HepG2 (cell line): ENCODE data around the gene TBL2. TPM values are rescaled to one million over a fixed set of nuclear protein-coding genes. Genes with fewer than 3 reads are reported as not detected.

Source experiments
- ATAC-seq: fragments of 200-7000 bp; cut with Tn5 transposase; 3 replicates; pipeline ENCODE4 v1.9.1; 2020; ENCODE audit warnings: mild to moderate bottlenecking, moderate library complexity
- BruUV-seq: library from RNA; stranded (reverse); fragments of 400-500 nt; replicated peaks from 2 replicates; lab custom pipeline; 2021; lab: Mats Ljungman, UMichigan
- CTCF ChIA-PET: fragments of 300-600 bp; formaldehyde crosslinking; extraction: SDS; loops from one replicate; lab custom pipeline; 2021; ENCODE audit warnings: low total read pairs, inconsistent platforms, low intra/inter-chr PET ratio; lab: Yijun Ruan, JAX
- POLR2A ChIA-PET: fragments of 350-600 bp; sonication (Branson Sonifier 250); formaldehyde crosslinking; loops from one replicate; lab custom pipeline; 2020; ENCODE audit warnings: antibody characterized with exemption, inconsistent platforms; lab: Yijun Ruan, JAX
- DNase-seq: peaks from one replicate; pipeline ENCODE4 v3.0.0-alpha.2; 2015; ENCODE audit warnings: low spot score
- FAIRE-seq: peaks from 3 replicates; lab custom pipeline; 2011; peaks lifted over from hg19 to GRCh38; lab: Jason Lieb, UNC
- H2AFZ ChIP-seq: one replicate; pipeline ENCODE4 v1.6.1; 2011; ENCODE audit warnings: low read length, inconsistent platforms
- H3K27ac ChIP-seq: fragments of 300-600 bp; 3 replicates; pipeline ENCODE4 v1.8.0; 2011; ENCODE audit warnings: mixed run types, mild to moderate bottlenecking, mixed read lengths, low read length, inconsistent platforms; ENCODE audit not compliant: insufficient read depth; ENCODE audit errors: extremely low read length
- H3K27me3 ChIP-seq, 2 experiments: fragments of 200-600 bp in 1 of 2; 2 replicates in 1 of 2; 3 replicates in 1 of 2; pipeline versions ENCODE4 v1.6.0 to v1.8.0; 2011; ENCODE audit warnings: low read length in 2 of 2, mild to moderate bottlenecking in 2 of 2, moderate library complexity in 2 of 2, inconsistent platforms in 1 of 2; ENCODE audit not compliant: insufficient read depth in 2 of 2, control insufficient read depth in 1 of 2
- H3K36me3 ChIP-seq, 2 experiments: fragments of 200-600 bp in 1 of 2; replicated peaks in 1 of 2; 2 replicates in 1 of 2; 3 replicates in 1 of 2; pipeline versions ENCODE4 v1.5.1 to v1.8.0; 2011; ENCODE audit warnings: low read length in 2 of 2, inconsistent platforms in 1 of 2; ENCODE audit not compliant: insufficient read depth in 2 of 2, control insufficient read depth in 1 of 2
- H3K4me1 ChIP-seq: 2 replicates; pipeline ENCODE4 v1.5.1; 2012; ENCODE audit warnings: low read length, inconsistent platforms; ENCODE audit not compliant: insufficient read depth
- H3K4me2 ChIP-seq: 2 replicates; pipeline ENCODE4 v1.6.0; 2011; ENCODE audit warnings: low read depth, low read length, inconsistent platforms
- H3K4me3 ChIP-seq, 3 experiments: fragments of 200-600 bp in 1 of 3; sonication (generic), shearing (Covaris generic) in 1 of 3; replicated peaks in 1 of 3; 2 replicates each; pipeline ENCODE4 v1.5.1; 2011 to 2016; ENCODE audit warnings: low read length in 3 of 3, inconsistent platforms in 2 of 3, low read depth in 2 of 3, mild to moderate bottlenecking in 2 of 3, control low read depth in 1 of 3, mixed read lengths in 1 of 3; ENCODE audit not compliant: insufficient read depth in 1 of 3
- H3K79me2 ChIP-seq: one replicate; pipeline ENCODE4 v1.6.1; 2011; ENCODE audit warnings: low read length, inconsistent platforms; ENCODE audit not compliant: insufficient read depth
- H3K9ac ChIP-seq: 2 replicates; pipeline ENCODE4 v1.6.0; 2011; ENCODE audit warnings: mild to moderate bottlenecking, low read depth, low read length, inconsistent platforms; ENCODE audit not compliant: insufficient read depth
- H3K9me3 ChIP-seq: 2 replicates; pipeline ENCODE4 v1.5.1; 2012; ENCODE audit warnings: mild to moderate bottlenecking, low read length
- H4K20me1 ChIP-seq: 2 replicates; pipeline ENCODE4 v1.6.0; 2011; ENCODE audit warnings: inconsistent platforms, mild to moderate bottlenecking, low read length, moderate library complexity; ENCODE audit not compliant: insufficient read depth
- AGO1 ChIP-seq: fragments of 200-400 bp; formaldehyde crosslinking; IDR thresholded peaks from 2 replicates; pipeline ENCODE4 v1.6.1; 2017; ENCODE audit warnings: mild to moderate bottlenecking, low read depth, low read length, moderate library complexity; ENCODE audit not compliant: poor library complexity, severe bottlenecking
- ARNT2 ChIP-seq: sonication (generic); formaldehyde crosslinking; IDR thresholded peaks from 2 replicates; pipeline ENCODE4 v1.8.0; 2022; ENCODE audit warnings: mild to moderate bottlenecking, low read depth, missing genetic modification reagents, moderate library complexity
- CC2D1A ChIP-seq: sonication (generic); formaldehyde crosslinking; IDR thresholded peaks from 2 replicates; pipeline ENCODE4 v1.8.1; 2023; ENCODE audit warnings: mild to moderate bottlenecking, missing genetic modification reagents
- CEBPG ChIP-seq: IDR thresholded peaks from 2 replicates; pipeline ENCODE4 v1.6.1; 2016
- FOSL2 ChIP-seq: sonication (generic); formaldehyde crosslinking; IDR thresholded peaks from 2 replicates; pipeline ENCODE4 v1.4.0; 2020; ENCODE audit warnings: missing genetic modification reagents
- GTF2F1 ChIP-seq: fragments of 150-350 bp; IDR thresholded peaks from 2 replicates; pipeline ENCODE4 v1.6.1; 2014; ENCODE audit warnings: low read length
- HNRNPL ChIP-seq: fragments of 200-400 bp; formaldehyde crosslinking; IDR thresholded peaks from 2 replicates; pipeline ENCODE4 v1.6.1; 2017; ENCODE audit warnings: mild to moderate bottlenecking, low read depth, low read length
- HOXA3 ChIP-seq: sonication (generic); formaldehyde crosslinking; IDR thresholded peaks from 2 replicates; pipeline ENCODE4 v1.5.0; 2020; ENCODE audit warnings: missing genetic modification reagents
- KDM2A ChIP-seq: sonication (generic); formaldehyde crosslinking; IDR thresholded peaks from 2 replicates; pipeline ENCODE4 v1.4.0; 2020; ENCODE audit warnings: low read depth, missing genetic modification reagents, borderline replicate concordance
- MEIS2 ChIP-seq: sonication (generic); formaldehyde crosslinking; IDR thresholded peaks from 2 replicates; pipeline ENCODE4 v1.9.0; 2021; ENCODE audit warnings: mild to moderate bottlenecking, missing genetic modification reagents
- SSRP1 ChIP-seq: IDR thresholded peaks from 2 replicates; pipeline ENCODE4 v1.6.1; 2016; ENCODE audit warnings: control low read depth
- ZMYM4 ChIP-seq: sonication (generic); formaldehyde crosslinking; IDR thresholded peaks from 2 replicates; pipeline ENCODE4 v1.8.1; 2023; ENCODE audit warnings: mild to moderate bottlenecking, missing genetic modification reagents
- ZNF326 ChIP-seq: sonication (generic); formaldehyde crosslinking; IDR thresholded peaks from 2 replicates; pipeline ENCODE4 v1.4.0; 2020; ENCODE audit warnings: missing genetic modification reagents, borderline replicate concordance
- ZSCAN30 ChIP-seq: sonication (generic); formaldehyde crosslinking; IDR thresholded peaks from 2 replicates; pipeline ENCODE4 v1.5.0; 2020; ENCODE audit warnings: mild to moderate bottlenecking, missing genetic modification reagents
- WGBS: methylation state at CpG from one replicate; pipeline ENCODE4 v1.1.6; 2017; ENCODE audit warnings: low lambda C conversion rate; 5-methylcytosine and 5-hydroxymethylcytosine counted together
- in situ Hi-C: cut with HindIII; loops from 2 replicates; pipeline ENCODE4 v1.10.0; 2017; ENCODE audit warnings: low pct_unique_long_range_greater_than_20kb; ENCODE audit not compliant: extremely low pct_ligation_motif_present
- intact Hi-C: fragments of 100-400 bp; cut with micrococcal nuclease; formaldehyde crosslinking; loops from one replicate; pipeline ENCODE4 v1.10.0; 2022; ENCODE audit not compliant: unreplicated experiment
- polyA plus RNA-seq, 8 experiments: library from polyadenylated mRNA; depleted of rRNA in 3 of 8; stranded (reverse) in 7 of 8; unstranded in 1 of 8; fragments of >200 nt; fragmentation: Illumina TruSeq in 4 of 8; extraction: Trizol in 4 of 8; gene quantifications; 2 replicates each; pipeline versions ENCODE4 v1.2.1 to v1.2.3, GENCODE V29; 2011 to 2016; ENCODE audit warnings: low read depth in 4 of 8, missing spikeins in 1 of 8, mixed read lengths in 1 of 8; ENCODE audit not compliant: insufficient read depth in 1 of 8
- total RNA-seq, 5 experiments: library from RNA; depleted of rRNA; stranded (reverse); fragments of >200 nt; fragmentation: Illumina TruSeq; extraction: Trizol; gene quantifications; 2 replicates each; pipeline ENCODE4 v1.2.3, GENCODE V29; 2016; ENCODE audit warnings: low read depth in 1 of 5
- TF ChIP-seq, protein P1 (sequence below): sonication (generic); formaldehyde crosslinking; IDR thresholded peaks from 2 replicates; pipeline ENCODE4 v1.4.0; 2020; ENCODE audit warnings: mild to moderate bottlenecking, missing genetic modification reagents

TBL2 gene
- total and polyA plus RNA-seq, 2 of the 13 experiments (the other 11 are each of a cell fraction or from before 2014, with no cell fraction given) = 43.4 to 47.2 TPM

DNA sequence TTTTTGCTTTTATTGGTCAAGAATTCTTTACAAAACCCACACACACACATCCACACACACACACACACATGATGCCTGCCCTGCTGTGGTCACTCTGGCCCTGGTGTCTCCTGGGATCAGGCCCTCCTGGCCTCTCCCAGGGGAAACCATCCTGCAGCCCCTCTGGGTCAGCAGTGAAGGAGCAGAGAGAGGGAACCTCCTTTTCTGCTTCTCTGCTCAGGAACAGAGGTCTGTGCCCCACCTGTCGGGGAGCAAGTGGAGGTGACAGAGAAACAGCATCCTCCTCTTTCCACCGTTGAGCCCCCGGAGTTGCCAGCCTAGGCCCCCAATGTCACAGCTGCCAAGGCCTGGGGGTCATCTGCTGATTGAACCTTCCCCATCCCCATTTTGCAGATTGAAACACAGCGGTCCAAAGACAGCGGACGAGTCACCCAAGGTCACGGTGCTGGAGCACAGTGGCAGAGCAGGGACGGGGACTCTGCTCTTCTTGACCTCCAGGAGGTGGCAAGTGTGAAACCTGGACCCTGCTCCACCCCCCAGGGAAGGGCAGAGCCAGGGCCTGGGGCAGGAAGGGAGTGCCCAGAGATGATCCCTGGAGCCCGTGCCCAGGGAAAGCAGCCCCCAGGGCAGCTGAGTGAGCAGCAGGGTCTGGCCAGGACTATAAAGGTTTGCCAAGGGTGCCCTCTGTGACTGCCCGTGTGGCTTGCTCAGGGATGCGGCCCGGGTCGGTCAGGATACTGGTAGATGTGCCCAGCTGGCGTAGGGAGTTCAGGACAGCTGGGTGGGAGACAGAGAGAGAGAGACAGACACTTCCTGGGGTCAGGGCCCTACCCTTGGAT is 15.0 kb upstream of the TBL2 start:
- ChIA-PET POLR2A (no interaction called here), CTCF (no interaction called here)
- Histone ChIP-seq H3K9me3 (no peaks in the 10 kb centered on the region), H3K9ac (no peak overlapping the region), H2AFZ (no peak overlapping the region), H3K4me1 (no peaks in the 10 kb centered on the region), H3K36me3 (peaks cover 11 to 29% of the 10 kb centered on the region in 2 experiments), H3K27me3 (no peaks in the 10 kb centered on the region), H3K4me2 (no peak overlapping the region), H3K27ac (no peak overlapping the region), H3K4me3 (no peak overlapping the region), H4K20me1 (peaks cover 22% of the 10 kb centered on the region), H3K79me2 (no peaks in the 10 kb centered on the region)
- 81% methylated on average over 4 of the region's 14 CpGs for WGBS
- FAIRE-seq = no peak
- intact Hi-C loops (no loop called here), in situ Hi-C loops (no loop called here)
- DNase-seq = no peak
- ATAC-seq = peak; percentile 2
- BruUV-seq = TSS peak; percentile 52
- TF ChIP-seq CEBPG (CRISPR knock-in tag) (no peak), HNRNPL (0 out of 2 replicates have a peak, but pooled peaks have one; percentile 46), ARNT2 (CRISPR knock-in tag) (no peak), CC2D1A (CRISPR knock-in tag) (no peak), MEIS2 (CRISPR knock-in tag) (no peak), HOXA3 (CRISPR knock-in tag) (no peak), ZSCAN30 (no peak), FOSL2 (peak; percentile 44; the same call in 1 of the 2 replicates), ZMYM4 (CRISPR knock-in tag) (0 out of 2 replicates have a peak, but pooled peaks have one; percentile 8), KDM2A (CRISPR knock-in tag) (peak; percentile 4; the same call in 1 of the 2 replicates), ZNF326 (CRISPR knock-in tag) (0 out of 2 replicates have a peak, but pooled peaks have one; percentile 13), SSRP1 (CRISPR knock-in tag) (peak; percentile 50; the same call in 1 of the 2 replicates), AGO1 (peak; percentile 7), GTF2F1 (no peak)
- TF ChIP-seq, protein P1, sequence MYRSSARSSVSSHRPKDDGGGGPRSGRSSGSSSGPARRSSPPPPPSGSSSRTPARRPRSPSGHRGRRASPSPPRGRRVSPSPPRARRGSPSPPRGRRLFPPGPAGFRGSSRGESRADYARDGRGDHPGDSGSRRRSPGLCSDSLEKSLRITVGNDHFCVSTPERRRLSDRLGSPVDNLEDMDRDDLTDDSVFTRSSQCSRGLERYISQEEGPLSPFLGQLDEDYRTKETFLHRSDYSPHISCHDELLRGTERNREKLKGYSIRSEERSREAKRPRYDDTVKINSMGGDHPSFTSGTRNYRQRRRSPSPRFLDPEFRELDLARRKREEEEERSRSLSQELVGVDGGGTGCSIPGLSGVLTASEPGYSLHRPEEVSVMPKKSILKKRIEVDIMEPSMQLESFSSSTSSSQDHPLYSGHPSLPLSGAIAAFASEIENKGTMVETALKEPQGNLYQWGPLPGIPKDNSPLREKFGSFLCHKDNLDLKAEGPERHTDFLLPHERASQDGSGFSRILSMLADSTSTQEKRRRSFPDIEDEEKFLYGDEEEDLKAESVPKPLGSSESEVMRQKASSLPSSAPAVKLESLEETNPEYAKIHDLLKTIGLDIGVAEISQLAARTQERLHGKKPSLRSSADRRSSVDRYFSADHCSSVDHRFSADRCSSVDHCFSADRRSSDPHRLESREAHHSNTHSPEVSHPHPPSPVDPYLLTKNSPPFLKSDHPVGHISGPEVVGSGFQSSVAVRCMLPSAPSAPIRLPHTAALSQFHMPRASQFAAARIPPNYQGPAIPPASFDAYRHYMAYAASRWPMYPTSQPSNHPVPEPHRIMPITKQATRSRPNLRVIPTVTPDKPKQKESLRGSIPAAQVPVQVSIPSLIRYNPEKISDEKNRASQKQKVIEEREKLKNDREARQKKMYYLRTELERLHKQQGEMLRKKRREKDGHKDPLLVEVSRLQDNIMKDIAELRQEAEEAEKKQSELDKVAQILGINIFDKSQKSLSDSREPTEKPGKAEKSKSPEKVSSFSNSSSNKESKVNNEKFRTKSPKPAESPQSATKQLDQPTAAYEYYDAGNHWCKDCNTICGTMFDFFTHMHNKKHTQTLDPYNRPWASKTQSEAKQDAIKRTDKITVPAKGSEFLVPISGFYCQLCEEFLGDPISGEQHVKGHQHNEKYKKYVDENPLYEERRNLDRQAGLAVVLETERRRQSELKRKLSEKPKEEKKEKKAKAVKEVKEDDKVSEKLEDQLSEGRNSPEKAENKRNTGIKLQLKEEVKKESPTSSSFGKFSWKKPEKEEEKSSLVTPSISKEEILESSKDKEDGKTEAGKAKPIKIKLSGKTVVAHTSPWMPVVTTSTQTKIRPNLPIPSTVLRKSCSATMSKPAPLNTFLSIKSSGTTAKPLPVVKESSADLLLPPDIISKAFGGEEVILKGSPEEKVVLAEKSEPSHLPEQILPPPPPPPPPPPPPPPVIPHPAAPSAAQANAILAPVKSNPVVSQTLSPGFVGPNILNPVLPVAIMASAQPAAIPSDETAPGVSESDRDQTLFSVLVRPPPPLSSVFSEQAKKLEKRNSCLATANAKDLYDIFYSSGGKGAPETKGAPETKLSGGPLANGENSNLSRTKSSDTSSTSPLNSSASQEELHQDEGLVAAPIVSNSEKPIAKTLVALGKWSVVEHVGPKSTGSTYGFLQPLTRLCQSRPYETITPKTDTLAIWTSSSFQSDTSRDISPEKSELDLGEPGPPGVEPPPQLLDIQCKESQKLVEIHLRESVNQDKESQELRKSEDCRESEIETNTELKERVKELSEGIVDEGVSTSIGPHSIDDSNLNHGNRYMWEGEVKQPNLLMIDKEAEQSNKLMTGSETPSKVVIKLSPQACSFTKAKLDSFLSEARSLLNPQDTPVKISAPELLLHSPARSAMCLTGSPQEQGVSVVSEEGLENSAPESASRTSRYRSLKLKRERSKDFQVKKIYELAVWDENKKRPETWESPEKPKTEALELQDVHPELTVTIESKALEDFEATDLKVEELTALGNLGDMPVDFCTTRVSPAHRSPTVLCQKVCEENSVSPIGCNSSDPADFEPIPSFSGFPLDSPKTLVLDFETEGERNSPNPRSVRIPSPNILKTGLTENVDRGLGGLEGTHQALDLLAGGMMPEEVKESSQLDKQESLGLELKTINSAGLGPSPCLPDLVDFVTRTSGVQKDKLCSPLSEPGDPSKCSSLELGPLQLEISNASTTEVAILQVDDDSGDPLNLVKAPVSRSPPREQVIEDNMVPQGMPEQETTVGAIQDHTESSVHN (CRISPR knock-in tag) = no peak
